Esophagus muscularis mucosa (tissue), 3 donors: ENCODE measurements around the gene PIK3CB.

Experiments
- CTCF ChIP-seq, 3 experiments: fragments of 200-600 bp in 2 of 3; fragments of 450-650 bp in 1 of 3; sonication (generic) in 2 of 3; IDR thresholded peaks; one replicate each; pipeline ENCODE4 v1.5.1; 2017 to 2019; ENCODE audit warnings: antibody characterized with exemption in 3 of 3, mild to moderate bottlenecking in 2 of 3, moderate library complexity in 1 of 3
- POLR2AphosphoS5 ChIP-seq, 2 donors: sonication (generic); formaldehyde crosslinking; IDR thresholded peaks; one replicate each; pipeline ENCODE4 v1.6.1; 2017; ENCODE audit warnings: antibody characterized with exemption in 2 of 2

- TF ChIP-seq CTCF (IDR thresholded peaks at IDR 0.05): no peak
- TF ChIP-seq POLR2AphosphoS5 (IDR thresholded peaks at IDR 0.05): no peak
Observed at GRCh38 chr3:138725116-138725515, 109.6 kb downstream of the PIK3CB start.
